ENCODE results near the gene ZXDC.

Gene ZXDC

GRCh38 chr3:126464494-126464893 lies 11.2 kb downstream of the ZXDC start:
- DNase-seq (ENCODE audit: low read depth), result no peak
- H3K4me3 ChIP-seq (ENCODE audit: control insufficient read depth, low read depth, low read length), result no peak overlapping the region
- no peak for TF ChIP-seq CTCF (IDR thresholded peaks at IDR 0.05; ENCODE audit: control insufficient read depth, insufficient read depth, low read depth, low read length, missing control alignments)

GRCh38 chr3:126464093-126464492 lies 11.6 kb downstream of the ZXDC start:
- no peak for DNase-seq (ENCODE audit: low read depth)
- no peak overlapping the region for H3K4me3 ChIP-seq (ENCODE audit: control insufficient read depth, low read depth, low read length)
- TF ChIP-seq CTCF (IDR thresholded peaks at IDR 0.05; ENCODE audit: control insufficient read depth, insufficient read depth, low read depth, low read length, missing control alignments), result no peak

GRCh38 chr3:126463521-126463920 lies 12.2 kb downstream of the ZXDC start:
- H3K4me3 ChIP-seq (ENCODE audit: control insufficient read depth, low read depth, low read length), result no peak overlapping the region
- DNase-seq (ENCODE audit: low read depth), result no peak
- no peak for TF ChIP-seq CTCF (IDR thresholded peaks at IDR 0.05; ENCODE audit: control insufficient read depth, insufficient read depth, low read depth, low read length, missing control alignments)

GRCh38 chr3:126461450-126462070 lies 14.1 kb downstream of the ZXDC start:
- no peak for DNase-seq (ENCODE audit: low read depth)
- no peak for TF ChIP-seq CTCF (IDR thresholded peaks at IDR 0.05; ENCODE audit: control insufficient read depth, insufficient read depth, low read depth, low read length, missing control alignments)

GRCh38 chr3:126460381-126460780 lies 15.3 kb downstream of the ZXDC start:
- TF ChIP-seq CTCF (IDR thresholded peaks at IDR 0.05; ENCODE audit: control insufficient read depth, insufficient read depth, low read depth, low read length, missing control alignments), result no peak
- no peak for DNase-seq (ENCODE audit: low read depth)
- no peak overlapping the region for H3K4me3 ChIP-seq (ENCODE audit: control insufficient read depth, low read depth, low read length)

More at GRCh38 chr3:126461450-126462070, 14.1 kb downstream of the ZXDC start:
- no peak overlapping the region for H3K4me3 ChIP-seq (ENCODE audit: control insufficient read depth, low read depth, low read length)

- no peak for DNase-seq (ENCODE audit: low read depth)
- no peak overlapping the region for H3K4me3 ChIP-seq (ENCODE audit: control insufficient read depth, low read depth, low read length)
- TF ChIP-seq CTCF (IDR thresholded peaks at IDR 0.05; ENCODE audit: control insufficient read depth, insufficient read depth, low read depth, low read length, missing control alignments), result no peak
Measured at GRCh38 chr3:126459763-126460127, 15.9 kb downstream of the ZXDC start.
